GM21717 (cell line): ENCODE data around the gene PRDM16.

Experiments
- ATAC-seq: cut with Tn5 transposase; IDR thresholded peaks from one replicate; pipeline ENCODE4 v1.9.1; 2021; ENCODE audit warnings: mild to moderate bottlenecking, moderate library complexity; ENCODE audit not compliant: unreplicated experiment

The PRDM16 gene

GRCh38 chr1:3068564-3069431, at the start of gene PRDM16:
PRDM16 (plus strand) TSS chr1:3069203; CDS start chr1:3069260, 57 bp downstream.
- no peak for ATAC-seq

GRCh38 chr1:3019516-3020051, 49.4 kb upstream of the PRDM16 start:
- ATAC-seq, result no peak

GRCh38 chr1:3020263-3020909, 48.6 kb upstream of the PRDM16 start:
- ATAC-seq, result no peak

GRCh38 chr1:3021233-3021671, 47.8 kb upstream of the PRDM16 start, which contains the start of gene ACTRT2:
ACTRT2 (plus strand) TSS chr1:3021467; CDS start chr1:3021687, 220 bp downstream.
- ATAC-seq, result no peak

GRCh38 chr1:3021801-3022401, 47.1 kb upstream of the PRDM16 start:
- no peak for ATAC-seq

GRCh38 chr1:3022511-3022973, 46.5 kb upstream of the PRDM16 start:
- no peak for ATAC-seq

GRCh38 chr1:3022976-3023375, 46.0 kb upstream of the PRDM16 start:
- ATAC-seq, result no peak

- ATAC-seq, result no peak
Measured at GRCh38 chr1:3024019-3024418, 45.0 kb upstream of the PRDM16 start.

GRCh38 chr1:3024588-3024987, 44.4 kb upstream of the PRDM16 start:
- ATAC-seq, result no peak

GRCh38 chr1:3026124-3026523, 42.9 kb upstream of the PRDM16 start:
- no peak for ATAC-seq

- ATAC-seq, result no peak
Measured at GRCh38 chr1:3026581-3027391, 42.2 kb upstream of the PRDM16 start.

GRCh38 chr1:3027611-3028371, 41.2 kb upstream of the PRDM16 start:
- ATAC-seq, result no peak

GRCh38 chr1:3028531-3029282, 40.3 kb upstream of the PRDM16 start:
- ATAC-seq, result no peak

- ATAC-seq, result no peak
Measured at GRCh38 chr1:3029481-3029961, 39.5 kb upstream of the PRDM16 start.

- no peak for ATAC-seq
Measured at GRCh38 chr1:3029991-3030662, 38.9 kb upstream of the PRDM16 start.

- ATAC-seq, result no peak
Measured at GRCh38 chr1:3030663-3031381, 38.2 kb upstream of the PRDM16 start.

GRCh38 chr1:3031401-3032221, 37.4 kb upstream of the PRDM16 start:
- no peak for ATAC-seq
